Measurements from ENCODE around the gene NUDT2.

Gene NUDT2

DNA sequence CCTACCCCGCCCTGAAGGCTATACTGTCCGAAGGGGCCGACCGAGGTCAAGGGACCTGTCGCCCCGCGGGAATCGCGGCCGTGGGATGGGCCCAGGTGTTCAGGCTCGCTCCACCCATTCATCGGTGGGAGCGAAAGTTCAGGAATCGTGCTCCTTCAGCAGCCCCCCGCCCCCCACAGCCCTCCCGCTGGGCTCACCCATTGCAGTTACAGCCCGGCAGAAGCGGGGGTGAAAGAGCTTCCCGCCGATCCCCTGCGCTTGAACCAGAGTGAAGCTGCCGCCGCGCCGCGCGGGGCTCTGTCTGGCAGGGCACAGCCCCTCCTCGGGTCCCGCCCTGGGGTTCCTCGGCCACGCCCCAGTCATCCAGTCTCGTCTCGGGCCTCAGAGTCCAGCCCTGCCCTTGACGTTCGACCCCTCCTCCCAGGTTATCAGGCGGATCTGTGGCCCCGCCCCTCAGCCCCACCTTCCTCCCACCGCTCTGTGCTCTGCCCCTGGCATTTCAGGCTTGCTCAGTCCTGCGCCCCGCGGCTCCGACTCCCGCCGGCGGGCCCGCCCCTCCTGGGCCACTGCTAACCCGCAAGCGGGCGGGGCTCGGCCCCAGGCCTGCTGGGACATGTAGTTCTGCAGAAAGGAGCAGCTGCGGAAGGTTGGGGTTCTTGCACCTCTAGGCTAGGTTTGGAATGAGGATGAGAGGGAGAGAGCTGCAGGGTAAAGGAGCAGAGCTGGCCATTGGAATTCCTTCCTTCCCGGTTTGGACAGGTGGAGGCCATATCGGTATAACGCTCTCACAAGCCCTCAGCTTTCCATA, 47.4 kb downstream of the NUDT2 start, which contains the start of gene MYORG:
Gene MYORG (minus strand): TSS at position 303 of the 808 bp plus-strand sequence. CDS start 3,955 bp downstream, outside the sequence.
- peak within 1 kb of the TSS; percentile 67 for H2AFZ ChIP-seq (ENCODE audit: low read depth, low read length)
- peak; percentile 82 for DNase-seq
- 1% methylated on average over 49 of the region's 54 CpGs for WGBS

DNA sequence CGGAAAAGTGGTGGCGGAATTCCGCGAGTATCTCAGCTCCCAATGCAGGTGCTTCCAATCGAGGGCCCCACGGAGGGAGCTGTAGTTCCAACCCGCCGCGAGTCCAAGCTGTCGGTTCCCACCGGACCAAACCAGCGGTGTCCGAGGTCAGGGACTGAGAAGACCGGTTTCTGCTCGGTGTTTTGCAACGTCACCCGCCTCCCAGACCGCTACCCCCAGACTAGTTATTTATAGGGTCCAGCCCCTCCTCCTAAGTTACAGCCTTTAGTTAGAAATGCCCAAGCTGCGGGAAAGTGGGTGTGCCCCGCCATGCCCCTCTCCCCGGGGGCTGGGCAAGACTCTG, 48.0 kb downstream of the NUDT2 start:
- H3K9me3 ChIP-seq (ENCODE audit: control insufficient read depth, low read length), result no peaks in the 10 kb centered on the region
- H3K27me3 ChIP-seq (ENCODE audit: control insufficient read depth in 1 of 2, insufficient read depth in 1 of 2, low read length in 2 of 2), result peaks cover 14 to 22% of the 10 kb centered on the region in 2 experiments
- no peak overlapping the region for H2AFZ ChIP-seq (ENCODE audit: low read depth, low read length)
- H2BK5ac ChIP-seq (ENCODE audit: low read depth, low read length, poor library complexity, severe bottlenecking), result no peak overlapping the region
- no peak overlapping the region for H4K8ac ChIP-seq (ENCODE audit: low read length)
- H2BK12ac ChIP-seq (ENCODE audit: low read length in 2 of 2), result no peak overlapping the region
- no peak overlapping the region for H3K27ac ChIP-seq (ENCODE audit: low read length, poor library complexity, severe bottlenecking)
- DNase-seq, result peak; percentile 34
- H3K36me3 ChIP-seq (ENCODE audit: control insufficient read depth in 1 of 2, insufficient read depth in 2 of 2, low read depth in 1 of 2, low read length in 2 of 2), result peaks cover 0 to 3% of the 10 kb centered on the region in 2 experiments
- H3K4me2 ChIP-seq (ENCODE audit: low read length, poor library complexity, severe bottlenecking), result peak overlapping the region; percentile 98
- H2BK120ac ChIP-seq (ENCODE audit: low read depth, low read length), result no peak overlapping the region
- H3K79me1 ChIP-seq (replicated peaks; ENCODE audit: low read length, poor library complexity, severe bottlenecking), result no peaks in the 10 kb centered on the region
- peak overlapping the region; percentile 83 for H3K9ac ChIP-seq (ENCODE audit: low read length)
- H4K91ac ChIP-seq (ENCODE audit: low read length), result no peak overlapping the region
- no peak overlapping the region for H2AK5ac ChIP-seq (ENCODE audit: low read length, severe bottlenecking)
- no peak overlapping the region for H3K4ac ChIP-seq (ENCODE audit: low read depth in 1 of 2, low read length in 2 of 2)
- H3K4me3 ChIP-seq (ENCODE audit: insufficient read depth in 1 of 2, low read depth in 1 of 2, low read length in 2 of 2), result peak overlapping the region; percentile 60 to 86
- no peak overlapping the region for H3K18ac ChIP-seq (ENCODE audit: low read depth in 1 of 2, low read length in 2 of 2)
- no peak overlapping the region for H2BK15ac ChIP-seq (ENCODE audit: low read depth, poor library complexity, severe bottlenecking)
- 20% methylated on average over 18 of the region's 21 CpGs for WGBS
- H3K14ac ChIP-seq (ENCODE audit: low read length in 2 of 2), result peak overlapping the region in 1 of 2 experiments; percentile 29
- H3K4me1 ChIP-seq (ENCODE audit: control insufficient read depth, insufficient read depth, low read depth, low read length), result peaks cover 32% of the 10 kb centered on the region
- no peak overlapping the region for H3K23ac ChIP-seq (ENCODE audit: low read length in 2 of 2)

More for the DNA sequence above, 47.4 kb downstream of the NUDT2 start, which contains the start of gene MYORG:
- Histone ChIP-seq H2AK5ac (ENCODE audit: low read length, severe bottlenecking) (no peak within 1 kb of the TSS), H3K36me3 (ENCODE audit: control insufficient read depth in 1 of 2, insufficient read depth in 2 of 2, low read depth in 1 of 2, low read length in 2 of 2) (peaks cover 0 to 8% of the 10 kb centered on the region in 2 experiments), H3K9ac (ENCODE audit: low read length) (peak within 1 kb of the TSS; percentile 83), H2BK15ac (ENCODE audit: low read depth, poor library complexity, severe bottlenecking) (peak within 1 kb of the TSS; percentile 26), H2BK12ac (ENCODE audit: low read length in 2 of 2) (no peak within 1 kb of the TSS), H3K4ac (ENCODE audit: low read depth in 1 of 2, low read length in 2 of 2) (peak within 1 kb of the TSS in 1 of 2 experiments; percentile 15), H4K91ac (ENCODE audit: low read length) (no peak within 1 kb of the TSS), H3K4me1 (ENCODE audit: control insufficient read depth, insufficient read depth, low read depth, low read length) (peaks cover 32% of the 10 kb centered on the region), H3K27ac (ENCODE audit: low read length, poor library complexity, severe bottlenecking) (no peak within 1 kb of the TSS), H4K8ac (ENCODE audit: low read length) (peak within 1 kb of the TSS; percentile 22), H3K9me3 (ENCODE audit: control insufficient read depth, low read length) (no peaks in the 10 kb centered on the region), H3K4me2 (ENCODE audit: low read length, poor library complexity, severe bottlenecking) (peak within 1 kb of the TSS; percentile 98), H2BK5ac (ENCODE audit: low read depth, low read length, poor library complexity, severe bottlenecking) (no peak within 1 kb of the TSS), H3K18ac (ENCODE audit: low read depth in 1 of 2, low read length in 2 of 2) (peak within 1 kb of the TSS in 1 of 2 experiments; percentile 11), H3K14ac (ENCODE audit: low read length in 2 of 2) (peak within 1 kb of the TSS in 1 of 2 experiments; percentile 29), H3K23ac (ENCODE audit: low read length in 2 of 2) (no peak within 1 kb of the TSS), H3K4me3 (ENCODE audit: insufficient read depth in 1 of 2, low read depth in 1 of 2, low read length in 2 of 2) (peak within 1 kb of the TSS; percentile 60 to 86), H2BK120ac (ENCODE audit: low read depth, low read length) (no peak within 1 kb of the TSS), H3K27me3 (ENCODE audit: control insufficient read depth in 1 of 2, insufficient read depth in 1 of 2, low read length in 2 of 2) (peaks cover 8 to 24% of the 10 kb centered on the region in 2 experiments), H3K79me1 (replicated peaks; ENCODE audit: low read length, poor library complexity, severe bottlenecking) (no peaks in the 10 kb centered on the region)

- H2AFZ ChIP-seq (ENCODE audit: low read depth, low read length), result no peak overlapping the region
- H3K14ac ChIP-seq (ENCODE audit: low read length in 2 of 2), result no peak overlapping the region
- H3K18ac ChIP-seq (ENCODE audit: low read depth in 1 of 2, low read length in 2 of 2), result no peak overlapping the region
- no peaks in the 10 kb centered on the region for H3K36me3 ChIP-seq (ENCODE audit: control insufficient read depth in 1 of 2, insufficient read depth in 2 of 2, low read depth in 1 of 2, low read length in 2 of 2)
- no peak overlapping the region for H2BK5ac ChIP-seq (ENCODE audit: low read depth, low read length, poor library complexity, severe bottlenecking)
- H3K4ac ChIP-seq (ENCODE audit: low read depth in 1 of 2, low read length in 2 of 2), result no peak overlapping the region
- no peaks in the 10 kb centered on the region for H3K9me3 ChIP-seq (ENCODE audit: control insufficient read depth, low read length)
- WGBS, result 93% methylated on average over 3 of the region's 3 CpGs
- H4K91ac ChIP-seq (ENCODE audit: low read length), result no peak overlapping the region
- H2AK5ac ChIP-seq (ENCODE audit: low read length, severe bottlenecking), result no peak overlapping the region
- no peak overlapping the region for H2BK120ac ChIP-seq (ENCODE audit: low read depth, low read length)
- no peak overlapping the region for H2BK12ac ChIP-seq (ENCODE audit: low read length in 2 of 2)
- no peak overlapping the region for H3K4me2 ChIP-seq (ENCODE audit: low read length, poor library complexity, severe bottlenecking)
- H3K27ac ChIP-seq (ENCODE audit: low read length, poor library complexity, severe bottlenecking), result no peak overlapping the region
- H3K4me3 ChIP-seq (ENCODE audit: insufficient read depth in 1 of 2, low read depth in 1 of 2, low read length in 2 of 2), result no peak overlapping the region
- H3K4me1 ChIP-seq (ENCODE audit: control insufficient read depth, insufficient read depth, low read depth, low read length), result peaks cover 32% of the 10 kb centered on the region
- H3K9ac ChIP-seq (ENCODE audit: low read length), result no peak overlapping the region
- H2BK15ac ChIP-seq (ENCODE audit: low read depth, poor library complexity, severe bottlenecking), result no peak overlapping the region
- no peak for DNase-seq
- no peaks in the 10 kb centered on the region for H3K79me1 ChIP-seq (replicated peaks; ENCODE audit: low read length, poor library complexity, severe bottlenecking)
- no peak overlapping the region for H4K8ac ChIP-seq (ENCODE audit: low read length)
- peaks cover 20 to 22% of the 10 kb centered on the region in 2 experiments for H3K27me3 ChIP-seq (ENCODE audit: control insufficient read depth in 1 of 2, insufficient read depth in 1 of 2, low read length in 2 of 2)
- no peak overlapping the region for H3K23ac ChIP-seq (ENCODE audit: low read length in 2 of 2)
Measured at GRCh38 chr9:34378376-34379060, 49.1 kb downstream of the NUDT2 start.
